Activated CD8-positive, alpha-beta memory T cell treated with anti-CD3 and anti-CD28 coated beads for 4 hours (primary cell): Measurements from ENCODE around the gene CCDC196.
"Not testable (repeated sequence)": the region's sequence is repeated elsewhere in the genome, so short reads cannot be mapped to it uniquely, and the experiment has no call there.

Source experiments
- DNase-seq, 2 donors: peaks; one replicate each; pipeline ENCODE4 v3.0.0-alpha.2; 2020; ENCODE audit warnings: low read depth in 2 of 2

The CCDC196 gene

GRCh38 chr14:66495218-66496098, 9.3 kb downstream of the CCDC196 start:
- no peak for DNase-seq

GRCh38 chr14:66496188-66496807, 10.1 kb downstream of the CCDC196 start:
- DNase-seq, result no peak

DNA sequence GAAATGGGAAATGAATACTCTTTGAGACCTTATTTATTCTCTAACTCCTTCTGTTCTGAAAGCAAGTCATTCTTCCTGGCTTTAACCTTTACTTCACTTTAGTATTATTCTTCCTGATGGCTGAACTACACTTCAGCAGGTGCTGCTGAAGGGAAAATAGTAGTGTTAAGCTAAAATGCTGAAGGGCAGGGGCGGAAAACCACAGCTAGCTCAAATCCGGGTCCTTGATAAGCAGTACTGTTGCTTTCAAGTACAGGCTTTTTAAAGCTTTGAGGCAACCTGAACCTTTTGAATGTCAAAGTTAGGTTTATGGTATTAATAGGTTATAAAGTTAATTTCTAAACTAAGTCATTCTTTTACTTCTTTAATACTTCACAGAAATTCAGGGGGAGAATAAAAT, 10.7 kb downstream of the CCDC196 start:
- DNase-seq, result no peak

- DNase-seq, result no peak
Observed at GRCh38 chr14:66498311-66498710, 12.1 kb downstream of the CCDC196 start.

- DNase-seq, result no peak
Observed at GRCh38 chr14:66501592-66501991, 15.4 kb downstream of the CCDC196 start.

DNA sequence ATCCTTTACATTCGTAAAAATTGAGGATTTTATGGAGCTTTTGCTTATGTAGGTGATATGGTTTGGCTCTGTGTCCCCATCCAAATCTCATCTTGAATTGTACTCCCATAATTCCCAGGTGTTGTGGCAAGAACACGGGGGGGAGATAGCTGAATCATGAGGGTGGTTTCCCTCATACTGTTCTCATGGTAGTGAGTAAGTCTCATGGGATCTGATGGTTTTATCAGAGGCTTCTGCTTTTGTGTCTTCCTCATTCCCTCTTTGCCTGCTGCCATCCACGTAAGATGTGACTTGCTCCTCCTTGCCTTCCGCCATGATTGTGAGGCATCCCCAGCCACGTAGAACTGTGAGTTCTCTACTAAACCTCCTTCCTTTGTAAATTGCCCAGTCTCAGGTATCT, 16.7 kb downstream of the CCDC196 start:
- not testable (repeated sequence) for DNase-seq

- no peak for DNase-seq
Observed at GRCh38 chr14:66503532-66503931, 17.4 kb downstream of the CCDC196 start.

DNA sequence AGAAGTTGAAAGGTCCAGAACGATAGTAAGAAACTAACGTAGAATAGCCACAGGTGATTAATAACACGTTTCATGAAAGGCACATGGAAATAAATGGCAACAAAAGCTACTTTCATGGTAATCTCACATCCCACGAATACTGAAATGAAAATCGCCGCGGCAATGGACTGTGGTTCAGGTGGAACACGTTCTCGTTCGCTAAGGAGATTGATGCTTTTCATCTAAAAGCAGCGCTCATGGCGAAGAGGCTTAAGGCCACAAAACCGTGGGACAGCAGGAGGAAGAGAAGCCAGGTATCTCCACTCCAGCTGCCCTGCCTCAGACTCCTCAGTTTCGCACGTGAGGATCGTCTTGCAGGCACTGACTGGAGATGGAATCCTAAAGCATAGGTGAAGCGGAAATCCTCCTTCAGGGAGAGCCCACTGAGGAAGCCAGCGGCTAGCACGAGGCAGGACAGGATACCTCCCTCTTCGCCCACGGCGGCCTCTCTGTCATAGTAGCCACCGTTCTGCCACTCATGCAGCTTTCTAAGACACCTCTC, 21.1 kb downstream of the CCDC196 start:
- DNase-seq, result no peak

GRCh38 chr14:66507722-66508546, 21.8 kb downstream of the CCDC196 start, which contains the start of gene GPHN:
Gene GPHN, plus strand, starts transcription at chr14:66508147.
- DNase-seq, result peak; percentile 63 to 74

DNA sequence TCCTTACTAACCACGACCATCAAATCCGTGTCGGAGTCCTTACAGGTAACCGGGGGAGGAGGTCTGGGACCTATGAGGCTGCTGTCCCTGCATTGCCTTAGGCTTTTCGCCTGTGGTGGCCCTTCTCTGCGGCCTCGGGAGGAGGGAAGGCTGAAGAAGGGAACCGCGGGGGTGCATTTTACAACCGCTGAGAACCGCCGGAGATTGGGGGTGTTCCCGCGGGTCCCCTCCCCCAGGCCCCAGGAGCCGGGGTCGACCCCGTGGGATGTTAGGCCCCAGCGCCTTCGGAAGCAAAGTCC, 22.3 kb downstream of the CCDC196 start:
- no peak for DNase-seq

- no peak for DNase-seq
Observed at GRCh38 chr14:66508846-66509621, 22.9 kb downstream of the CCDC196 start.

DNA sequence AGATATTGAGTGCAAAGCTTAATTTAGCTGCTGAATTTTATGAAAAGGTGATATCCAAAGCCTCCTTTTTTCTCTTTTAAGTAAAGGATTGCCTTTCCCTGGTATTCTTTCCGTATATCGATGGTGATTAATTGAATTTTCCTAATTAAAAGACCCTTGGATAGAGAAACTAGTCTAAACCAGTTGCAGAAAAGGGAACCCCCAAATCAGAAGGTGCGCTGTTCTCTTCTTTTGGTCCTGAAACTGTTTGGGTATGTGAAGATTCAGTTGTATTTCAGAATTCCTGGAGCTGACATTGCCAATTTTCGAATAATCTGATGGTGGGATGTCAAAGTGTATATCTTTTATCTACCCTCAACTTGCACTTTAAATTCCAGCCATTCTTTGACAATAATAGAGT, 23.7 kb downstream of the CCDC196 start:
- no peak for DNase-seq

GRCh38 chr14:66511849-66512248, 25.7 kb downstream of the CCDC196 start:
- no peak for DNase-seq

- no peak for DNase-seq
Observed at GRCh38 chr14:66514213-66514612, 28.0 kb downstream of the CCDC196 start.

DNA sequence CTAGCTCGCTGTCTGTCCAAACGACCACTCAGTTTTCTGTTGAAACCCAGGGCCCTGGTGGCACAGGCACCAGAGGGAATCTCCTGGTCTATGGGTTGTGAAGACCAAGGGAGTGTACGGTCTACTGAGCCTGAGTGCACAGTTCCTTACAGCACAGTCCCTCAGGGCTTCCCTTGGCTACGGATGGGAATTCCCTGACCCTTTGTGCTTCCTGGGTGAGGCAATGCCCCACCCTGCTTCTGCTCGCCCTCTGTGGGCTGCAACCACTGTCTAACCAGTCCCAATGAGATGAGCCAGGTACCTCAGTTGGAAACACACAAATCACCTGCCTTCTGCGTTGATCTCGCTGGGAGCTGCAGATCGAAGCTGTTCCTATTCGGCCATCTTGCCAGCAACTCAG, 44.4 kb downstream of the CCDC196 start:
- no peak for DNase-seq

GRCh38 chr14:66539034-66539433, 52.9 kb downstream of the CCDC196 start:
- no peak for DNase-seq

GRCh38 chr14:66540038-66540437, 53.9 kb downstream of the CCDC196 start:
- DNase-seq, result no peak

DNA sequence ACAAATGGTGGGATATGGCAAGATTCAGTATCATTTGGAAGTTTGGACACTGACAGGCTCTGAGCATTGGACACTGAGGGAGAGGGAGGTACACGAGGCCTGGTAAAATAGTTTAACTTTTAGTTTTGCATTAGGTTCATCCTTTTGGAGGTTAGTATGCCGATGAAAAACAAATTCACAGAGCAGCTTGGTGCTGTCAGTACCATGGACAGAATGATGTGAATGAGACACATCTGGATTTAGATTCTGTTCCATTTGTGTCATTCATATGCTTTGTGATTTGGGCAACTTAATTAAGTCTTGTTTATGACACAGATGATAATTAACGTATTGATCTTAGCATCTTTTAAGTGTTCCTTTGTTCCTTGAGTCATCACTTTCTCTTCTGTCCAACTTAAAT, 55.5 kb downstream of the CCDC196 start:
- DNase-seq, result no peak

- DNase-seq, result no peak
Observed at GRCh38 chr14:66543996-66544395, 57.8 kb downstream of the CCDC196 start.

DNA sequence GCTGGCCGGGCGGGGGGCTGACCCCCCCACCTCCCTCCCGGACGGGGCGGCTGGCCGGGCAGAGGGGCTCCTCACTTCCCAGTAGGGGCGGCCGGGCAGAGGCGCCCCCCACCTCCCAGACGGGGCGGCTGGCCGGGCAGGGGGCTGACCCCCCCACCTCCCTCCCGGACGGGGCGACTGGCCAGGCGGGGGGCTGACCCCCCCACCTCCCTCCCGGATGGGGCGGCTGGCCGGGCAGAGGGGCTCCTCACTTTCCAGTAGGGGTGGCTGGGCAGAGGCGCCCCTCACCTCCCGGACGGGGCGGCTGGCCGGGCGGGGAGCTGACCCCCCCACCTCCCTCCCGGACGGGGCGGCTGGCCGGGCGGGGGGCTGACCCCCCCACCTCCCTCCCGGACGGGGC, 59.0 kb downstream of the CCDC196 start:
- DNase-seq, result not testable (repeated sequence)

GRCh38 chr14:66545751-66546150, 59.6 kb downstream of the CCDC196 start:
- DNase-seq, result not testable (repeated sequence)
